H9 (cell line): ENCODE results near the gene BUB1. TPM values are rescaled to one million over a fixed set of nuclear protein-coding genes. Genes with fewer than 3 reads are reported as not detected.

Experiments used
- DNase-seq: peaks from one replicate; pipeline ENCODE4 v3.0.0-alpha.2; 2017
- H2AFZ ChIP-seq: one replicate; pipeline ENCODE4 v1.6.1; 2013; ENCODE audit warnings: mild to moderate bottlenecking, low read length, control low read depth, moderate library complexity
- H2AK5ac ChIP-seq: 2 replicates; pipeline ENCODE4 v1.6.1; 2013; ENCODE audit warnings: low read length, control low read depth, mixed read lengths; ENCODE audit not compliant: insufficient read length
- H2BK120ac ChIP-seq: one replicate; pipeline ENCODE4 v1.6.1; 2013; ENCODE audit warnings: low read depth, mild to moderate bottlenecking, low read length, control low read depth, inconsistent platforms; ENCODE audit not compliant: poor library complexity, severe bottlenecking
- H2BK12ac ChIP-seq: 2 replicates; pipeline ENCODE4 v1.6.1; 2013; ENCODE audit warnings: low read length, control low read depth, mixed read lengths, low read depth; ENCODE audit not compliant: insufficient read length
- H2BK15ac ChIP-seq: 2 replicates; pipeline ENCODE4 v1.6.1; 2013; ENCODE audit warnings: low read depth, low read length, control low read depth
- H2BK20ac ChIP-seq: one replicate; pipeline ENCODE4 v1.6.1; 2013; ENCODE audit warnings: low read depth, mild to moderate bottlenecking, low read length, control low read depth, inconsistent platforms; ENCODE audit not compliant: poor library complexity, severe bottlenecking
- H2BK5ac ChIP-seq: 2 replicates; pipeline ENCODE4 v1.6.1; 2013; ENCODE audit warnings: low read length, control low read depth, mixed read lengths; ENCODE audit not compliant: insufficient read length
- H3K14ac ChIP-seq: 2 replicates; pipeline ENCODE4 v1.6.1; 2013; ENCODE audit warnings: low read length, control low read depth; ENCODE audit not compliant: insufficient read depth
- H3K18ac ChIP-seq: 2 replicates; pipeline ENCODE4 v1.6.1; 2013; ENCODE audit warnings: low read depth, mild to moderate bottlenecking, mixed read lengths, low read length, control low read depth; ENCODE audit not compliant: insufficient read length
- H3K23ac ChIP-seq: 2 replicates; pipeline ENCODE4 v1.6.1; 2013; ENCODE audit warnings: low read length, control low read depth, mixed read lengths, low read depth; ENCODE audit not compliant: insufficient read length
- H3K23me2 ChIP-seq: 2 replicates; pipeline ENCODE4 v1.6.1; 2013; ENCODE audit warnings: low read depth, mild to moderate bottlenecking, mixed read lengths, low read length, control low read depth; ENCODE audit not compliant: insufficient read length, poor library complexity, severe bottlenecking
- H3K27ac ChIP-seq: 2 replicates; pipeline ENCODE4 v1.5.1; 2013; ENCODE audit warnings: low read length, control low read depth, mixed read lengths, low read depth; ENCODE audit not compliant: insufficient read length
- H3K27me3 ChIP-seq: 2 replicates; pipeline ENCODE4 v1.6.1; 2013; ENCODE audit warnings: low read length, control low read depth, inconsistent platforms; ENCODE audit not compliant: insufficient read depth
- H3K4ac ChIP-seq: 2 replicates; pipeline ENCODE4 v1.6.1; 2013; ENCODE audit warnings: low read depth, mild to moderate bottlenecking, control low read depth, inconsistent platforms, low read length, moderate library complexity
- H3K4me1 ChIP-seq: 2 replicates; pipeline ENCODE4 v1.6.1; 2013; ENCODE audit warnings: low read length, control low read depth, inconsistent platforms; ENCODE audit not compliant: insufficient read depth
- H3K4me2 ChIP-seq: 2 replicates; pipeline ENCODE4 v1.6.1; 2013; ENCODE audit warnings: low read length, control low read depth, mixed read lengths; ENCODE audit not compliant: insufficient read length, insufficient read depth
- H3K56ac ChIP-seq: 2 replicates; pipeline ENCODE4 v1.6.1; 2013; ENCODE audit warnings: low read depth, mild to moderate bottlenecking, mixed read lengths, low read length, control low read depth; ENCODE audit not compliant: insufficient read length
- H3K79me1 ChIP-seq: 2 replicates; pipeline ENCODE4 v1.6.1; 2013; ENCODE audit warnings: low read depth, mild to moderate bottlenecking, moderate library complexity, low read length, control low read depth, inconsistent platforms; ENCODE audit not compliant: insufficient read depth, poor library complexity, severe bottlenecking
- H3K79me2 ChIP-seq: 2 replicates; pipeline ENCODE4 v1.6.1; 2013; ENCODE audit warnings: low read length, control low read depth, inconsistent platforms; ENCODE audit not compliant: insufficient read depth
- H3K9ac ChIP-seq: 2 replicates; pipeline ENCODE4 v1.6.1; 2013; ENCODE audit warnings: low read length, control low read depth, mixed read lengths; ENCODE audit not compliant: insufficient read length; ENCODE audit errors: extremely low read depth
- H3K9me3 ChIP-seq: one replicate; pipeline ENCODE4 v1.6.1; 2013; ENCODE audit warnings: low read depth, low read length, inconsistent platforms; ENCODE audit not compliant: control insufficient read depth
- H3T11ph ChIP-seq: one replicate; pipeline ENCODE4 v1.6.1; 2013; ENCODE audit warnings: mild to moderate bottlenecking, low read length, control low read depth, inconsistent platforms
- H4K20me1 ChIP-seq: one replicate; pipeline ENCODE4 v1.6.1; 2013; ENCODE audit not compliant: control insufficient read depth, insufficient read length, insufficient read depth
- H4K5ac ChIP-seq: 2 replicates; pipeline ENCODE4 v1.6.1; 2013; ENCODE audit warnings: low read depth, mild to moderate bottlenecking, mixed read lengths, low read length, control low read depth; ENCODE audit not compliant: insufficient read length
- H4K8ac ChIP-seq: replicated peaks from 2 replicates; pipeline ENCODE4 v1.6.1; 2013; ENCODE audit warnings: low read length, control low read depth, mixed read lengths, low read depth; ENCODE audit not compliant: insufficient read length
- H4K91ac ChIP-seq: 2 replicates; pipeline ENCODE4 v1.6.1; 2013; ENCODE audit warnings: low read depth, mild to moderate bottlenecking, moderate library complexity, mixed read lengths, low read length, control low read depth; ENCODE audit not compliant: insufficient read length
- H3K27ac Mint-ChIP-seq, 3 experiments: 2 replicates in 2 of 3; 3 replicates in 1 of 3; pipeline ENCODE4 v1.8.0; 2020 to 2021; ENCODE audit warnings: mixed read lengths in 3 of 3, mild to moderate bottlenecking in 1 of 3, moderate library complexity in 1 of 3
- H3K27me3 Mint-ChIP-seq: 2 replicates; pipeline ENCODE4 v1.8.0; 2021; ENCODE audit warnings: low read depth, mild to moderate bottlenecking, moderate library complexity, mixed read lengths
- H3K36me3 Mint-ChIP-seq, 3 experiments: 2 replicates in 2 of 3; 3 replicates in 1 of 3; pipeline ENCODE4 v1.8.0; 2020 to 2021; ENCODE audit warnings: low read depth in 3 of 3, mixed read lengths in 3 of 3; ENCODE audit not compliant: insufficient read depth in 1 of 3
- H3K4me1 Mint-ChIP-seq, 2 experiments: 2 replicates each; pipeline ENCODE4 v1.8.0; 2020; ENCODE audit warnings: mixed read lengths in 2 of 2
- H3K4me3 Mint-ChIP-seq, 2 experiments: 2 replicates in 1 of 2; 3 replicates in 1 of 2; pipeline ENCODE4 v1.8.0; 2020 to 2021; ENCODE audit warnings: mild to moderate bottlenecking in 2 of 2, mixed read lengths in 2 of 2, moderate library complexity in 1 of 2
- H3K9me3 Mint-ChIP-seq, 2 experiments: 2 replicates in 1 of 2; 3 replicates in 1 of 2; pipeline ENCODE4 v1.8.0; 2020; ENCODE audit warnings: mild to moderate bottlenecking in 2 of 2, mixed read lengths in 2 of 2, moderate library complexity in 1 of 2
- WGBS: extraction: QIAGEN DNeasy Blood & Tissue Kit; methylation state at CpG from one replicate; pipeline ENCODE4 v1.1.7; 2013; ENCODE audit warnings: missing lambda C conversion rate, low lambda C conversion rate, mixed read lengths; ENCODE audit not compliant: insufficient read length; ENCODE audit errors: extremely low coverage; 5-methylcytosine and 5-hydroxymethylcytosine counted together
- total RNA-seq: library from RNA; stranded (reverse); gene quantifications from 2 replicates; pipeline ENCODE4 v1.2.1, GENCODE V29; 2021
- TF ChIP-seq, protein P1 (sequence below): fragments of 200-600 bp; sonication (generic); conservative IDR thresholded peaks from 3 replicates; pipeline ENCODE4 v1.8.0; 2021; ENCODE audit warnings: antibody characterized with exemption, mild to moderate bottlenecking

Gene BUB1
- total RNA-seq, 1 experiment from 2014 or later = 144 TPM

DNA sequence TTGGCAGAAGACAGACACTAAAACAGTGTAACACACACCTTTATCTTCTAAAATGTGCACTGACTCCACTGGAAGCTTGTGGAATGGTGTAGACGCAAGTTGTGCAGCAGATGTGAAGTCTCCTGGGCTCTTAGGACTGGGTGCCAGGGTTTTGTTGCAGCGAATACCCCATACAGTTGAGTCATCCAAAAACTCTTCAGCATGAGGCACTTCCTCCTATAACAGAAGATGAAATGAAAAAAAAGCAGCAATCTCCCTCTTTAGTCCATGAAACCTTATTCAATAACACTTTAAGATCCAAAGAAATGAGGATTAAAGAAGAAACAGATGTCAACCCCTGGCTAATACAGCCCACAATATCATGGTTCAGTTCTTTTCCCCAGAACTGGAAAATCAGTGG lies 22.2 kb downstream of the BUB1 start:
- WGBS = no CpG with 5 or more reads among the region's 2 CpGs
- H3K4ac ChIP-seq = no peak overlapping the region
- no peaks in the 10 kb centered on the region for H3K9me3 Mint-ChIP-seq
- H3K56ac ChIP-seq = no peak overlapping the region
- H3K79me1 ChIP-seq = no peaks in the 10 kb centered on the region
- H4K91ac ChIP-seq = no peak overlapping the region
- no peak overlapping the region for H3K18ac ChIP-seq
- H4K5ac ChIP-seq = no peak overlapping the region
- H4K8ac ChIP-seq = no peak overlapping the region
- no peaks in the 10 kb centered on the region for H4K20me1 ChIP-seq
- H3K27ac Mint-ChIP-seq = peak overlapping the region in 1 of 3 experiments; percentile 40; a peak in 1 of 7 replicates
- H3K79me2 ChIP-seq = no peaks in the 10 kb centered on the region
- no peak overlapping the region for H2AFZ ChIP-seq
- no peak overlapping the region for H2BK12ac ChIP-seq
- H3K4me1 Mint-ChIP-seq = no peaks in the 10 kb centered on the region
- TF ChIP-seq, protein P1, sequence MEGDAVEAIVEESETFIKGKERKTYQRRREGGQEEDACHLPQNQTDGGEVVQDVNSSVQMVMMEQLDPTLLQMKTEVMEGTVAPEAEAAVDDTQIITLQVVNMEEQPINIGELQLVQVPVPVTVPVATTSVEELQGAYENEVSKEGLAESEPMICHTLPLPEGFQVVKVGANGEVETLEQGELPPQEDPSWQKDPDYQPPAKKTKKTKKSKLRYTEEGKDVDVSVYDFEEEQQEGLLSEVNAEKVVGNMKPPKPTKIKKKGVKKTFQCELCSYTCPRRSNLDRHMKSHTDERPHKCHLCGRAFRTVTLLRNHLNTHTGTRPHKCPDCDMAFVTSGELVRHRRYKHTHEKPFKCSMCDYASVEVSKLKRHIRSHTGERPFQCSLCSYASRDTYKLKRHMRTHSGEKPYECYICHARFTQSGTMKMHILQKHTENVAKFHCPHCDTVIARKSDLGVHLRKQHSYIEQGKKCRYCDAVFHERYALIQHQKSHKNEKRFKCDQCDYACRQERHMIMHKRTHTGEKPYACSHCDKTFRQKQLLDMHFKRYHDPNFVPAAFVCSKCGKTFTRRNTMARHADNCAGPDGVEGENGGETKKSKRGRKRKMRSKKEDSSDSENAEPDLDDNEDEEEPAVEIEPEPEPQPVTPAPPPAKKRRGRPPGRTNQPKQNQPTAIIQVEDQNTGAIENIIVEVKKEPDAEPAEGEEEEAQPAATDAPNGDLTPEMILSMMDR = no peak
- H3K27me3 Mint-ChIP-seq = no peaks in the 10 kb centered on the region
- H3K27me3 ChIP-seq = no peaks in the 10 kb centered on the region
- no peak overlapping the region for H3K9ac ChIP-seq
- H3K9me3 ChIP-seq = no peaks in the 10 kb centered on the region
- no peak overlapping the region for H3K4me3 Mint-ChIP-seq
- no peak overlapping the region for H2BK120ac ChIP-seq
- no peak overlapping the region for H3K4me2 ChIP-seq
- DNase-seq = no peak
- no peak overlapping the region for H2AK5ac ChIP-seq
- H3K23ac ChIP-seq = no peak overlapping the region
- H3K27ac ChIP-seq = no peak overlapping the region
- no peak overlapping the region for H2BK15ac ChIP-seq
- no peak overlapping the region for H3K14ac ChIP-seq
- no peak overlapping the region for H2BK20ac ChIP-seq
- no peak overlapping the region for H2BK5ac ChIP-seq
- H3K4me1 ChIP-seq = no peaks in the 10 kb centered on the region
- no peak overlapping the region for H3T11ph ChIP-seq
- no peaks in the 10 kb centered on the region for H3K23me2 ChIP-seq
- peaks cover 53 to 96% (median 93%) of the 10 kb centered on the region in 3 experiments for H3K36me3 Mint-ChIP-seq
